H1 (cell line): ENCODE data around the gene HOXB3. TPM values are rescaled to one million over a fixed set of nuclear protein-coding genes. Genes with fewer than 3 reads are reported as not detected.

Source experiments
- CTCF ChIA-PET: fragments of 300-600 bp; sonication (Branson Sonifier 250); formaldehyde crosslinking; loops from one replicate; lab custom pipeline; 2021; ENCODE audit not compliant: partially characterized antibody; lab: Charles Lee
- POLR2A ChIA-PET: fragments of 300-600 bp; sonication (Branson Sonifier 250); formaldehyde crosslinking; loops from one replicate; lab custom pipeline; 2021; ENCODE audit warnings: inconsistent platforms; ENCODE audit not compliant: partially characterized antibody; lab: Charles Lee
- DNase-seq, 2 experiments: peaks; one replicate each; pipeline versions ENCODE4 v3.0.0 to v3.0.0-alpha.2; 2010 to 2022; ENCODE audit warnings: low spot score in 2 of 2, low read depth in 1 of 2, mixed read lengths in 1 of 2
- FAIRE-seq: peaks from 2 replicates; lab custom pipeline; 2011; peaks lifted over from hg19 to GRCh38; lab: Jason Lieb, UNC
- H2AFZ ChIP-seq: 2 replicates; pipeline ENCODE4 v1.8.1; 2012; ENCODE audit warnings: low read length, inconsistent platforms
- H2AK5ac ChIP-seq: 2 replicates; pipeline ENCODE4 v1.6.1; 2013; ENCODE audit warnings: low read depth, low read length
- H2BK120ac ChIP-seq: replicated peaks from 2 replicates; pipeline ENCODE3; 2013; ENCODE audit warnings: low read depth, low read length, inconsistent platforms
- H2BK12ac ChIP-seq: 2 replicates; pipeline ENCODE4 v1.6.1; 2013; ENCODE audit warnings: low read depth, low read length
- H2BK15ac ChIP-seq: 2 replicates; pipeline ENCODE4 v1.6.1; 2013; ENCODE audit warnings: low read length
- H2BK20ac ChIP-seq: 2 replicates; pipeline ENCODE4 v1.6.1; 2013; ENCODE audit warnings: low read length
- H2BK5ac ChIP-seq: 2 replicates; pipeline ENCODE4 v1.6.1; 2013; ENCODE audit warnings: low read depth, low read length
- H3K14ac ChIP-seq: 2 replicates; pipeline ENCODE4 v1.6.1; 2013; ENCODE audit warnings: inconsistent platforms; ENCODE audit not compliant: insufficient read length
- H3K18ac ChIP-seq: 2 replicates; pipeline ENCODE4 v1.6.1; 2013; ENCODE audit warnings: low read length; ENCODE audit errors: extremely low read depth
- H3K23ac ChIP-seq: 2 replicates; pipeline ENCODE4 v1.6.1; 2013; ENCODE audit warnings: inconsistent platforms; ENCODE audit not compliant: insufficient read length
- H3K23me2 ChIP-seq: 2 replicates; pipeline ENCODE4 v1.6.1; 2013; ENCODE audit warnings: low read depth, low read length
- H3K27ac ChIP-seq: 2 replicates; pipeline ENCODE4 v1.6.1; 2011; ENCODE audit warnings: low read depth, low read length, inconsistent platforms
- H3K27me3 ChIP-seq, 4 experiments: replicated peaks in 1 of 4; 1 replicate in 1 of 4; 2 replicates in 3 of 4; pipeline versions ENCODE4 v1.6.1 to v1.8.1; 2011 to 2013; ENCODE audit warnings: low read length in 3 of 4, mild to moderate bottlenecking in 3 of 4, inconsistent platforms in 2 of 4, mixed read lengths in 2 of 4, moderate library complexity in 1 of 4; ENCODE audit not compliant: control insufficient read depth in 3 of 4, insufficient read depth in 3 of 4; ENCODE audit errors: extremely low read depth in 1 of 4
- H3K36me3 ChIP-seq, 4 experiments: 2 replicates each; pipeline versions ENCODE4 v1.6.1 to v1.8.1; 2011 to 2013; ENCODE audit warnings: mild to moderate bottlenecking in 4 of 4, low read length in 3 of 4, moderate library complexity in 2 of 4, control low read depth in 1 of 4, inconsistent platforms in 1 of 4; ENCODE audit not compliant: insufficient read depth in 4 of 4, control insufficient read depth in 2 of 4
- H3K4ac ChIP-seq: replicated peaks from 2 replicates; pipeline ENCODE3; 2013; ENCODE audit warnings: low read length, low read depth, mixed read lengths, inconsistent platforms; ENCODE audit not compliant: insufficient read length
- H3K4me1 ChIP-seq, 4 experiments: replicated peaks in 1 of 4; 1 replicate in 1 of 4; 2 replicates in 3 of 4; pipeline versions ENCODE4 v1.6.1 to v1.8.1; 2011 to 2013; ENCODE audit warnings: low read length in 3 of 4, inconsistent platforms in 2 of 4, mixed read lengths in 1 of 4; ENCODE audit not compliant: insufficient read depth in 4 of 4, control insufficient read depth in 3 of 4
- H3K4me2 ChIP-seq, 2 experiments: 2 replicates each; pipeline versions ENCODE4 v1.6.1 to v1.8.1; 2011 to 2013; ENCODE audit warnings: low read depth in 2 of 2, low read length in 2 of 2, control low read depth in 1 of 2, inconsistent platforms in 1 of 2, mild to moderate bottlenecking in 1 of 2; ENCODE audit not compliant: insufficient read depth in 1 of 2
- H3K4me3 ChIP-seq, 4 experiments: fragments of 200-600, 300-600 bp in 1 of 4; sonication (generic), shearing (Covaris generic), sonication (Bioruptor Twin) in 1 of 4; 2 replicates each; pipeline versions ENCODE4 v1.5.1 to v1.8.1; 2011 to 2016; ENCODE audit warnings: low read length in 4 of 4, low read depth in 3 of 4, control low read depth in 2 of 4, inconsistent platforms in 2 of 4, mild to moderate bottlenecking in 2 of 4, mixed read lengths in 1 of 4, moderate library complexity in 1 of 4; ENCODE audit not compliant: insufficient read depth in 2 of 4; ENCODE audit errors: extremely low read depth in 1 of 4
- H3K56ac ChIP-seq: replicated peaks from 2 replicates; pipeline ENCODE3; 2013; ENCODE audit warnings: low read depth, mild to moderate bottlenecking, mixed read lengths, low read length, inconsistent platforms; ENCODE audit not compliant: insufficient read length
- H3K79me1 ChIP-seq: 2 replicates; pipeline ENCODE4 v1.6.1; 2013; ENCODE audit warnings: low read depth, low read length, control low read depth
- H3K79me2 ChIP-seq, 2 experiments: 2 replicates each; pipeline versions ENCODE4 v1.6.1 to v1.8.1; 2012 to 2013; ENCODE audit warnings: low read length in 2 of 2, mild to moderate bottlenecking in 2 of 2, inconsistent platforms in 1 of 2; ENCODE audit not compliant: insufficient read depth in 2 of 2, control insufficient read depth in 1 of 2
- H3K9ac ChIP-seq, 4 experiments: replicated peaks in 1 of 4; 1 replicate in 1 of 4; 2 replicates in 3 of 4; pipeline versions ENCODE4 v1.6.1 to v1.8.1; 2011 to 2013; ENCODE audit warnings: low read depth in 3 of 4, low read length in 3 of 4, control low read depth in 2 of 4, mild to moderate bottlenecking in 2 of 4, moderate library complexity in 2 of 4, inconsistent platforms in 1 of 4; ENCODE audit errors: extremely low read depth in 1 of 4
- H3K9me3 ChIP-seq, 2 experiments: 2 replicates each; pipeline versions ENCODE4 v1.6.1 to v1.8.1; 2012 to 2013; ENCODE audit warnings: mild to moderate bottlenecking in 2 of 2, moderate library complexity in 2 of 2, control low read depth in 1 of 2, inconsistent platforms in 1 of 2, low read depth in 1 of 2, low read length in 1 of 2, mixed read lengths in 1 of 2; ENCODE audit not compliant: insufficient read depth in 2 of 2
- H4K20me1 ChIP-seq, 2 experiments: replicated peaks in 1 of 2; 2 replicates each; pipeline versions ENCODE3 to v1.8.1; 2011 to 2013; ENCODE audit warnings: inconsistent platforms in 2 of 2, low read length in 2 of 2, mild to moderate bottlenecking in 1 of 2; ENCODE audit not compliant: insufficient read depth in 2 of 2, control insufficient read depth in 1 of 2
- H4K5ac ChIP-seq: 2 replicates; pipeline ENCODE4 v1.6.1; 2013; ENCODE audit warnings: low read length, low read depth, mixed read lengths, inconsistent platforms; ENCODE audit not compliant: insufficient read length
- H4K8ac ChIP-seq: 2 replicates; pipeline ENCODE4 v1.8.0; 2013; ENCODE audit warnings: mild to moderate bottlenecking, moderate library complexity, low read length, inconsistent platforms; ENCODE audit not compliant: insufficient read depth; ENCODE audit errors: extremely low read depth
- H4K91ac ChIP-seq: replicated peaks from 2 replicates; pipeline ENCODE3; 2013; ENCODE audit warnings: low read length, mixed read lengths, inconsistent platforms; ENCODE audit not compliant: insufficient read length
- CBX8 ChIP-seq: fragments of 300-800, 300-1000 bp; sonication (generic); IDR thresholded peaks from 2 replicates; pipeline ENCODE4 v1.7.1; 2016; ENCODE audit warnings: low read depth, low read length, borderline replicate concordance
- CHD1 ChIP-seq: IDR thresholded peaks from 2 replicates; pipeline ENCODE4 v1.6.1; 2012; ENCODE audit warnings: low read depth, low read length, improper control_type of control experiment
- EGR1 ChIP-seq: IDR thresholded peaks from 2 replicates; pipeline ENCODE4 v1.6.1; 2011; ENCODE audit warnings: low read depth, low read length, borderline replicate concordance
- EZH2 ChIP-seq: fragments of 200-600 bp; sonication (generic); IDR thresholded peaks from 2 replicates; pipeline ENCODE4 v1.7.1; 2012; ENCODE audit warnings: low read depth, mild to moderate bottlenecking, moderate library complexity, low read length, inconsistent platforms; ENCODE audit not compliant: severe bottlenecking
- KDM4A ChIP-seq: IDR thresholded peaks from one replicate; pipeline ENCODE4 v1.7.1; 2012; ENCODE audit warnings: low read depth, mild to moderate bottlenecking, moderate library complexity, low read length, inconsistent platforms; ENCODE audit not compliant: severe bottlenecking
- KDM5A ChIP-seq: fragments of 200-600 bp; IDR thresholded peaks from 2 replicates; pipeline ENCODE4 v1.7.1; 2012; ENCODE audit warnings: mild to moderate bottlenecking, low read length, inconsistent platforms, mixed read lengths
- RAD21 ChIP-seq, 2 experiments: IDR thresholded peaks in 1 of 2; conservative IDR thresholded peaks in 1 of 2; 2 replicates each; pipeline ENCODE4 v1.6.1; 2011; ENCODE audit warnings: low read depth in 2 of 2, low read length in 2 of 2, improper control_type of control experiment in 1 of 2, inconsistent platforms in 1 of 2, mild to moderate bottlenecking in 1 of 2, moderate library complexity in 1 of 2
- RNF2 ChIP-seq: fragments of 200-900, 300-1000 bp; sonication (generic); IDR thresholded peaks from 2 replicates; pipeline ENCODE4 v1.7.1; 2016; ENCODE audit warnings: borderline replicate concordance, low read depth, mild to moderate bottlenecking, antibody characterized with exemption, low read length; ENCODE audit not compliant: poor library complexity, severe bottlenecking; ENCODE audit errors: missing control alignments
- RXRA ChIP-seq: IDR thresholded peaks from 2 replicates; pipeline ENCODE4 v1.6.1; 2011; ENCODE audit warnings: low read depth, mild to moderate bottlenecking, low read length, moderate library complexity; ENCODE audit not compliant: insufficient read depth
- SIN3A ChIP-seq, 2 experiments: IDR thresholded peaks in 1 of 2; conservative IDR thresholded peaks in 1 of 2; 2 replicates each; pipeline ENCODE4 v1.6.1; 2011 to 2012; ENCODE audit warnings: low read length in 2 of 2, improper control_type of control experiment in 1 of 2, low read depth in 1 of 2, mild to moderate bottlenecking in 1 of 2
- SP4 ChIP-seq: IDR thresholded peaks from 2 replicates; pipeline ENCODE4 v1.6.1; 2012; ENCODE audit warnings: low read length, inconsistent platforms
- SUZ12 ChIP-seq: fragments of 200-600 bp; sonication (generic); IDR thresholded peaks from 2 replicates; pipeline ENCODE4 v1.6.1; 2012; ENCODE audit warnings: mild to moderate bottlenecking, inconsistent platforms, low read length, moderate library complexity, mixed read lengths
- ZNF274 ChIP-seq: IDR thresholded peaks from 2 replicates; pipeline ENCODE4 v1.7.0; 2012; ENCODE audit warnings: low read length, borderline replicate concordance; ENCODE audit errors: extremely low read depth
- WGBS, 2 experiments: shearing (Covaris generic) in 1 of 2; methylation state at CpG; one replicate each; pipeline versions ENCODE4 v1.1.6 to v1.1.7; 2013 to 2015; ENCODE audit warnings: low lambda C conversion rate in 2 of 2, mixed read lengths in 2 of 2, inconsistent platforms in 1 of 2, low coverage in 1 of 2, missing lambda C conversion rate in 1 of 2; ENCODE audit not compliant: insufficient replicate concordance in 2 of 2, insufficient coverage in 1 of 2, insufficient read length in 1 of 2; ENCODE audit errors: extremely low coverage in 1 of 2, missing lambda C conversion rate in 1 of 2; 5-methylcytosine and 5-hydroxymethylcytosine counted together
- polyA plus RNA-seq, 7 experiments: library from polyadenylated mRNA; depleted of rRNA in 3 of 7; stranded (reverse) in 5 of 7; unstranded in 2 of 7; fragments of >200 nt in 5 of 7; fragments of 200-250 nt in 2 of 7; gene quantifications; 1 replicate in 5 of 7; 2 replicates in 1 of 7; 4 replicates in 1 of 7; pipeline versions ENCODE4 v1.2.1 to v1.2.3, GENCODE V29; 2011 to 2013; ENCODE audit warnings: missing spikeins in 2 of 7, mixed read lengths in 2 of 7
- total RNA-seq: library from RNA; stranded (reverse); fragmentation: NEBNext Ultra II Directional; extraction: Animal tissue kit (Norgen Biotek cat#: 25700); gene quantifications from 2 replicates; pipeline ENCODE4 v1.2.1, GENCODE V29; 2021

The HOXB3 gene
- total and polyA plus RNA-seq, 2 of the 8 experiments (the other 6 are each of a cell fraction or from before 2014, with no cell fraction given), result not detected

- Histone ChIP-seq H3K27me3 (peaks cover 97 to 100% (median 99%) of the 10 kb centered on the region in 4 experiments), H3K27ac (no peak overlapping the region)
- no peak for FAIRE-seq
- TF ChIP-seq KDM5A, result no peak
- TF ChIP-seq EGR1, result no peak
- TF ChIP-seq SUZ12, result peak; percentile 8; the same call in 1 of the 2 replicates
- no peak for TF ChIP-seq RXRA
- TF ChIP-seq CHD1, result no peak
- no peak for TF ChIP-seq CBX8
- no peak for TF ChIP-seq SIN3A (conservative IDR thresholded peaks at IDR 0.05 in 1 of 2, IDR thresholded peaks at IDR 0.05 in 1 of 2; ENCODE audit: low read depth in 1 of 2, low read length in 2 of 2)
- TF ChIP-seq RAD21 (IDR thresholded peaks at IDR 0.05 in 1 of 2, conservative IDR thresholded peaks at IDR 0.05 in 1 of 2; ENCODE audit: low read depth in 2 of 2, low read length in 2 of 2), result no peak
- no peak for TF ChIP-seq ZNF274
- TF ChIP-seq RNF2, result peak; percentile 16
- peak; percentile 72 for TF ChIP-seq EZH2
- TF ChIP-seq KDM4A, result no peak
- TF ChIP-seq SP4, result no peak
These were observed 18.4 kb upstream of the HOXB3 start for GRCh38 chr17:48608494-48608834.

More at GRCh38 chr17:48608494-48608834, 18.4 kb upstream of the HOXB3 start:
- H4K20me1 ChIP-seq, result peaks cover 24 to 42% of the 10 kb centered on the region in 2 experiments
- peaks cover 0 to 7% (median 3%) of the 10 kb centered on the region in 4 experiments; a peak in 5 of 7 replicates for H3K4me1 ChIP-seq
- H2AFZ ChIP-seq, result no peak overlapping the region
- no peaks in the 10 kb centered on the region for H3K79me2 ChIP-seq
- no peak overlapping the region for H2BK12ac ChIP-seq
- H2AK5ac ChIP-seq, result no peak overlapping the region
- H3K23ac ChIP-seq, result no peak overlapping the region
- no peak overlapping the region for H3K4me2 ChIP-seq
- POLR2A ChIA-PET, result no interaction called here
- no peak overlapping the region for H3K56ac ChIP-seq
- no peak overlapping the region for H4K91ac ChIP-seq
- peaks cover 0 to 16% (median 0%) of the 10 kb centered on the region in 4 experiments; a peak in 1 of 8 replicates for H3K36me3 ChIP-seq
- H3K4ac ChIP-seq, result no peak overlapping the region
- H3K23me2 ChIP-seq, result peaks cover 2% of the 10 kb centered on the region; the same call in 1 of the 2 replicates
- no peak overlapping the region for H2BK5ac ChIP-seq
- no peaks in the 10 kb centered on the region for H3K9me3 ChIP-seq
- H3K4me3 ChIP-seq, result no peak overlapping the region
- CTCF ChIA-PET, result interaction anchor here (0.6 to 2.3 kb wide), 9 partner anchors 14 to 274 kb away, joined by 3 to 10 read pairs (median 4); no protein-coding TSS in a partner anchor
- WGBS, 2 experiments, result 45% methylated on average over 1 of the region's 1 CpG; no CpG with 5 or more reads in 1 of the 2 experiments
- H2BK20ac ChIP-seq, result no peak overlapping the region
- H3K18ac ChIP-seq, result no peak overlapping the region
- no peak overlapping the region for H4K5ac ChIP-seq
- H3K79me1 ChIP-seq, result no peaks in the 10 kb centered on the region
- H3K14ac ChIP-seq, result no peak overlapping the region
- no peak overlapping the region for H2BK15ac ChIP-seq
- no peak for DNase-seq
- H3K9ac ChIP-seq, result no peak overlapping the region
- H2BK120ac ChIP-seq, result no peak overlapping the region
- H4K8ac ChIP-seq, result no peak overlapping the region
